ENCODE results near the gene GFM1. TPM values are rescaled to one million over a fixed set of nuclear protein-coding genes. Genes with fewer than 3 reads are reported as not detected.

The GFM1 gene
- total RNA-seq = 27.3 and 30.0 TPM in 2 replicates

GRCh38 chr3:158644345-158644908, at the start of gene GFM1:
TSS of gene GFM1 (plus strand) at chr3:158644527. CDS start at chr3:158644635, 108 bp downstream.

GRCh38 chr3:158672215-158673176, 28.2 kb downstream of the GFM1 start, which contains the start of gene LXN:
TSS of gene LXN (minus strand) at chr3:158672648. CDS start at chr3:158672478, 170 bp downstream.

GRCh38 chr3:158731938-158732855, 87.9 kb downstream of the GFM1 start, which contains the start of gene RARRES1:
TSS of gene RARRES1 (minus strand) at chr3:158732457. CDS start at chr3:158732415, 42 bp downstream.

Other genes starting within 250 kb of the GFM1 start
- 8.1 and 12.9 TPM in 2 replicates for gene MLF1, start 73.3 kb upstream of the GFM1 start, total RNA-seq
- gene LXN, start 28.1 kb downstream of the GFM1 start, total RNA-seq = 263 and 294 TPM in 2 replicates
- gene RARRES1, start 87.9 kb downstream of the GFM1 start, total RNA-seq = 76.4 and 166 TPM in 2 replicates
- gene MFSD1, start 157.5 kb downstream of the GFM1 start, total RNA-seq = 99.7 and 130 TPM in 2 replicates